Measurements from ENCODE around the gene EMP2.

Gene EMP2

GRCh38 chr16:10611825-10612342, 31.5 kb upstream of the EMP2 start:
- DNase-seq: no peak

GRCh38 chr16:10610499-10611184, 30.2 kb upstream of the EMP2 start:
- no peak for DNase-seq

DNA sequence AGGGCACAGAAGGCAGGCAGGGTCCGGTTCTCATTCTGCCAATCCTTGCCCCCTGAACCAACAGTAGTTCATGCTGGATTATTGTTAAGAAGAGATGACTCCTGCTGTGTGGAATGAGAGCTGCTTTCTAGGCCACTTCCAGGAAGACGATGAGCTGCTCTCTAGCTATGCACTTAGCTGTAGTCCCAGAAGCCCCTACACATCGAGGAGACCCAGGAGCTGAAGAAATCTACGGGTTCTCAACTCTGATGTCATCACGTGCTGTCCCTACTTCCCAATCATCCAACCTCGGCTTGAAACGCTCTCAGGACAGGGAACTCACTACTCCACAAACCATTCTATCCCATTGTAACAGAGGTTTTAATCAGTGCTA, 29.0 kb upstream of the EMP2 start:
- no peak for DNase-seq

GRCh38 chr16:10608687-10609401, 28.4 kb upstream of the EMP2 start:
- no peak for DNase-seq

- DNase-seq: no peak
Measured at GRCh38 chr16:10607157-10607556, 26.8 kb upstream of the EMP2 start.

GRCh38 chr16:10606607-10607006, 26.2 kb upstream of the EMP2 start:
- DNase-seq: no peak

- no peak for DNase-seq
Measured at GRCh38 chr16:10605636-10606035, 25.2 kb upstream of the EMP2 start.

- DNase-seq: no peak
Measured at GRCh38 chr16:10601444-10602408, 21.3 kb upstream of the EMP2 start.

DNA sequence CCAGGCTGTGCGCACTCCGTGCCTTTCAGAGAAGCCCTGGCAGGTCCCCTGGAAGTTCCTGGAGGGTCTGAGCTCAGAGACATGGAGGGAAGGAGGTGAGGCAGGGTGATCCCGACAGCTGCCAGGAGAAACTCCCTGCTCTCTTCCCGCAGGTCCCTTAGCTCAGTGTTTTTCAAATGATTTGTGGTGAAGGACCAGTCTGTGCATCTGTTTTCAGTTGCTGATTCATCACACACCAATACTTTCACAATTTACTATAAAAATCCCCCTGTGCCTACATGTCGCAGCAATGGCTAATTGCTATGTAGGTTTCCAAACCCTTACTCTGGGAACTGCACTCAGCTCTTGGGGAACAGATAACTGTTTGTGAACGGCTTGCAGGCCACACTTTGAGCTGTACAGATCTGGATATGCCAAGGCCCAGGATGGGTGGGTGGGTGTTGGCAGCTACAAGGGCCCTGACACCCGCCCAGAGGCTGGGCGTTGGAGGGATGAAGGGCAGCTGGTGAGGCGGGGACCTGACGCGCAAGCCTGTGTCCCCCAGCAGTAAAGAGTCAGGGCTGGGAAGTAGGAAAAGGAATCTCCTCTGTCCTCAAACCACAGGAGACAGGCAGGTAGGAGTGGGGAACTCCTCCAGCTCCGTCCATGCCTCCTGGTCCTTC, 20.5 kb upstream of the EMP2 start:
- no peak for DNase-seq

DNA sequence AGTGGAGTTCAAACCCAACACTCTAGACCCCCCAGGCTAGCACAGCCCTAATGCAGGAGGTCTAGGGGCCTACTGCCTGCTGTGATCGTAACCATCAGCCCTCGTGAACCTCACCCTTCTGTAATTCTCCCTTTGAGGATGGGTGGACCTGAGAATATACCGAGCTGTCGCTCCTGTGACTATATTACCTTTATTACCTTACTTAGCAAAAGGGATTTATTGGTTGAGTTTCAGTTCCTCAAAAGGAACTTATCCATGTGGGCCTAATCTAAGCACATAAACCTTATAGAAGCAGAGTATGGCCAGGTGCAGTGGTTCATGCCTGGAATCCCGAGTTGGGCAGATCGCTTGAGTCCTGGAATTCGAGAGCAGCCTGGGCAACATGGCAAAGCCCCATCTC, 19.2 kb upstream of the EMP2 start:
- no peak for DNase-seq

DNA sequence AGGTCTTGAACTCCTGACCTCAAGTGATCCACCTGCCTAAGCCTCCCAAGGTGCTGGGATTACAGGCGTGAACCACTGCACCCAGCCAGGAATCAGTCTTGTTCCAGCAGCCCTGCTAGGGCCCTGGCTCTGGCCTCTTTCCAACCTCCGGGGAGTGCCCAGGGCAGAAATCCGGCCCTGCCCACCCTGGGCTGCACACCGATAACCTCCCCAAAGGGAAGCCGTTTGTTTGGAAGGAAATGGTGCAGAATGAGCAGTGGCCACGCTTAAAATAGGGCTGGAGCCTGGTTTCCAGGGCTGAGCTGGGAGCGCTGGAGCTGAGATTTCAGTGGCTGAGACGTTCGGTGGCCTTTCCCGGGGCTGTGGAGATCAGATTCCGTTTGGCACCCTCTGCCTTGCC, 17.8 kb upstream of the EMP2 start:
- no peak for DNase-seq

GRCh38 chr16:10597187-10597601, 16.8 kb upstream of the EMP2 start:
- DNase-seq: no peak

DNA sequence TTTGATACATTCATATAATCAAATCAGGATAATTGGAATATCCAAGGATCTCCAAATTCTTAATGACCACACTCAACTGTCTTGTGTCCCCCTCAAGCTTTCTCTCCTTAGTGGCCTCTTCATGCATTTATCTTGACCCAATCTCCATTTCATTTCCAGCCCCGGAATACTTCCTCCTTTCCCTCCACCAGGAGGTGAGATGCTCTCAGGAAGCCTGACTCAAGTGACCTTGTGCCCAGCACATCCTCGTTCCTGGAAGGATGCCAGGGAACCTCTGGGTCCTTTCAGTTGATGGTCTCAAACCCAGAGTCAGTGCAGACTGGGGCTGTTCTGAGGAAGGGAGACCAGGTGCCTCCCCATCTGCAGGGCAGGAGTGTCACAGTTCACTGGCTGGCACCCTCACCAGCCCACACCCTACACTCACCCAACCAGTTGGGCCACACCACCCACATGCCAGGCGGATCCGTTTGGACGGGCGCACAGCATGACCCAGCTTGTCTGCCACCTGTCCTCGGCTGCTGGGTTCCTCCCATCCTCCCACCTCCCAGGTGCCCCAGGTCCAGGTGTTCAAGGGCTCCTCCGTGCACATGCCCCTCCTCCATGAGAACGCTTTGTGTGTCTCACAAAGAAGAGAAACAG, 14.0 kb upstream of the EMP2 start:
- no peak for DNase-seq

GRCh38 chr16:10592611-10593010, 12.2 kb upstream of the EMP2 start:
- no peak for DNase-seq

GRCh38 chr16:10590342-10590741, 9.9 kb upstream of the EMP2 start:
- DNase-seq: no peak

DNA sequence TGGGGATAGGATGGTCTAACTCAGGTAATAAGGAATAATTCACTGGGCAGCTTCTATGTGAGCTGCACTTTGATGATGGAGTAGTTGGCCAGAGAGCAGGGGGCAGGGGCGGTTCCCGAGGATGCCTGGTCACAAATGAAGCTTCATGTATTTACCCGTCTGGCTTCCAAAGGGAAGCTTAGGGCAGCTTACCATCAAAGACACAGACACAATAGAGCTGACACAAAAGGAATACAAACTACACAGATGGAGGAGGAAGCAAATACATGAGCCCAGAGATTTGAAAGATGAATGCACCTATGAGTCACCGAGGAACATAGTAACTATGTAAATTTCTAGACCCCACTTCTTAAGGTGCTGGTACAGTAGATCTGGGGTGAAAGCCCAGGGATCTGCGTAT, 8.7 kb upstream of the EMP2 start:
- DNase-seq: no peak

- no peak for DNase-seq
Measured at GRCh38 chr16:10587622-10588021, 7.2 kb upstream of the EMP2 start.

DNA sequence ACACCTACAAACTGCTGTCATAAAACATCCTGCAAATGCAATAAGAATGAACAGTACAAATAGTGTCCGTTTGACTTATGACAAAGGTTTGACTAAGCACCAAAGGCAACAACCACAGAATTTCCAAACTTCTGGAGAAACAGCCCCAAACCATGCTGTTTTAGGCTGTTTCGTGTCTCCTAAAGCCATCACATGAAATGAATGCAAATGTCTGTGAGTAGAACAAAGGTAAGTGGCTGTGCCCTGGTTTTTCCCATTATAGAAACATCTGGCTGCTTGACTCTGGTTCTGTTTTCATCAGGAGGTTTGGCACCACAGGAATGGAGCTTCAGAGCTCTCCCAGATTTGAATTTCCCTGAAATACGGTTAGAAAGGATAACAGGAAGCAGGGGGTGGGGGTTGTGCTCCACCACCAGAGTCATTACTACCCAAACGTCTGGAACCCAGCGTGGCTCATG, 4.6 kb upstream of the EMP2 start:
- DNase-seq: no peak

DNA sequence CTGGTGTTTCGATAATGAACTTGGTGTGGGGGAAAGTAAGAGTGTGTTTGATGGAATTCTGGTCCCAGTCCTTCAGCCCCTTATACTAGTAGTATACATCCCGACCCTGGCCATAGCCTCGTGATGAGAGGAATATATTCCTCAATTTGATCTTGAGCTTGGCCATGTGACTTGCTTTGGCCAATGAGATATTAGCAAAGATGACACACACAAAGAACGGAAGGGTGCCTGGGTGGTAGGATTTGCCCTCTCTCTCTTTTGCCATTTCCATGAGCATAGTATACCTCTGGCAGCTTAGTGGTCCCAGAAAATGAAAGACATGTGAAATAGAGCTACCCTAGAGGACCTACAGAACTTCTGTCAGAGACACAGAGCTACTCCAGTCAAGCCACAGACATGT, 2.9 kb upstream of the EMP2 start:
- DNase-seq: no peak

GRCh38 chr16:10581507-10581906, 1.1 kb upstream of the EMP2 start:
- no peak for DNase-seq

GRCh38 chr16:10580883-10581247, 467 bp upstream of the EMP2 start:
- DNase-seq: no peak

DNA sequence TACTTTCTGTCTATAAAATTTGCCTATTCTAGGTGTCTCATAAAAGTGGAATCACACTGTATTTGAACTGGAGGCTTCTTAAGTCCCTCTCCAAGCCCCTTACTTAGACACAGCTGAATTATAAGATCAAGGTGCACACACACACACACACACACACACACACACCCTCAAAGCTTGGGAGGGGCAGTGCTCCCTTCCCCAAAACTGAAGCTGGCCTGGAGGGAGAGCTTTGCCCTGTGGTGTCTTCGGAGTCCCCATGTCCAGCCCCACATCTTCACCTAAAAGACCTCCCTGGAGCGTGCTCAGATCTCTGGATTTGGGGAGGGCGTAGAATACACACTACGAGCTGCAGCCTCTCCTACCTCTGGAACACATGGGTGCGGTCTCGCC, 828 bp downstream of the EMP2 start:
- no peak for DNase-seq

Data from right kidney (tissue), 1 donor.